Heart left ventricle (tissue), 16 donors: ENCODE results near the gene BTN1A1. TPM values are rescaled to one million over a fixed set of nuclear protein-coding genes. Genes with fewer than 3 reads are reported as not detected.

Experiments used
- ATAC-seq, 4 donors: fragments of 200-7000 bp; cut with Tn5 transposase; one replicate each; pipeline ENCODE4 v1.9.1; 2020 to 2022; ENCODE audit warnings: moderate library complexity in 4 of 4, mild to moderate bottlenecking in 3 of 4, moderate number of reproducible peaks in 1 of 4
- DNase-seq, 5 donors: peaks; one replicate each; pipeline ENCODE4 v3.0.0-alpha.2; 2020
- H3K27ac ChIP-seq, 12 donors: fragments of 200-600 bp; sonication (generic) in 4 of 12; one replicate each; pipeline versions ENCODE4 v1.5.0 to v1.8.0; 2016 to 2022; ENCODE audit warnings: mild to moderate bottlenecking in 2 of 12
- H3K27me3 ChIP-seq, 9 donors: fragments of 200-600 bp; sonication (generic) in 2 of 9; one replicate each; pipeline versions ENCODE4 v1.5.1 to v1.8.0; 2016 to 2022; ENCODE audit warnings: mild to moderate bottlenecking in 3 of 9
- H3K36me3 ChIP-seq, 9 donors: fragments of 200-600 bp; sonication (generic) in 2 of 9; one replicate each; pipeline versions ENCODE4 v1.5.0 to v1.8.0; 2018 to 2022; ENCODE audit warnings: mild to moderate bottlenecking in 2 of 9
- H3K4me1 ChIP-seq, 12 donors: fragments of 200-600 bp; sonication (generic) in 4 of 12; one replicate each; pipeline versions ENCODE4 v1.5.0 to v1.8.0; 2016 to 2022; ENCODE audit warnings: mild to moderate bottlenecking in 3 of 12
- H3K4me3 ChIP-seq, 12 donors: fragments of 200-600 bp; sonication (generic) in 4 of 12; one replicate each; pipeline versions ENCODE4 v1.5.0 to v1.8.0; 2017 to 2022; ENCODE audit warnings: mild to moderate bottlenecking in 9 of 12, moderate library complexity in 4 of 12
- H3K9me3 ChIP-seq, 12 donors: fragments of 200-600 bp; sonication (generic) in 4 of 12; one replicate each; pipeline versions ENCODE4 v1.5.0 to v1.8.0; 2016 to 2022; ENCODE audit warnings: mild to moderate bottlenecking in 1 of 12
- POLR2A ChIP-seq, 2 donors: fragments of 450-650 bp; IDR thresholded peaks; one replicate each; pipeline ENCODE4 v1.6.1; 2017; ENCODE audit warnings: antibody characterized with exemption in 2 of 2, mild to moderate bottlenecking in 2 of 2, moderate library complexity in 2 of 2
- WGBS, 4 donors: extraction: QIAGEN DNeasy Blood & Tissue Kit in 2 of 4; methylation state at CpG; one replicate each; pipeline versions ENCODE4 v1.1.5 to v1.1.7; 2013 to 2018; 5-methylcytosine and 5-hydroxymethylcytosine counted together
- intact Hi-C, 10 donors: fragments of 100-400 bp; cut with DNase I; formaldehyde crosslinking; loops; one replicate each; pipeline versions ENCODE4 v1.11.1 to v1.14.2; 2022
- polyA plus RNA-seq, 2 donors: library from polyadenylated mRNA; stranded (reverse); fragments of 200-250 nt; gene quantifications; one replicate each; pipeline ENCODE4 v1.2.3, GENCODE V29; 2013
- total RNA-seq, 9 donors: library from RNA; depleted of rRNA in 2 of 9; stranded (reverse); fragments of >200 nt in 2 of 9; fragmentation: NEBNext Ultra II Directional in 3 of 9; extraction: Animal tissue kit (Norgen Biotek cat#: 25700) in 3 of 9; gene quantifications; one replicate each; pipeline versions ENCODE4 v1.1.0 to v1.2.4, GENCODE V29; 2016 to 2023
- TF ChIP-seq, protein P1 (sequence below), 12 donors: fragments of 200-600 bp; sonication (generic) in 4 of 12; IDR thresholded peaks; one replicate each; pipeline versions ENCODE4 v1.5.0 to v1.8.0; 2018 to 2022; ENCODE audit warnings: antibody characterized with exemption in 12 of 12, mild to moderate bottlenecking in 5 of 12
- donor health status: ischemic (EF 13 %, LVEDD 7.1; RV severe dilation, severe dysfunction).
- donor health status: healthy with polysubstance abuse.
- donor health status: DM: no; HTN: yes; CAD: no.
- donor health status: DM: no; HTN: no; CAD: no.
- donor health status: ischemic (EF 25% LVEDD 6.9; RV normal size, moderate dysfunction).
- donor health status: ischemic (EF 25% LVEDD 5.7; RV mildly dilated, moderate dysfunction).
- donor health status: healthy.
- donor health status: DM: yes; HTN: yes; CAD: no.
- donor health status: ischemic (EF 35%, LVEDD 5.7; RV mildly dilated, moderate dysfunction).
- donor health status: nonischemic (EF 11% LVEDD 7.7; RV severe dilation, severe dysfunction).
- donor health status: DM: yes; HTN: yes; CAD: no.
- donor health status: PGD.
- donor health status: ischemic (EF 29% LVEDD 5.4; RV normal size, mild dysfunction).
- donor health status: nonischemic (EF 23%, LVEDD 6.1; RV moderate dilation, normal function).

Gene BTN1A1
- total and polyA plus RNA-seq, 11 donors = not detected

DNA sequence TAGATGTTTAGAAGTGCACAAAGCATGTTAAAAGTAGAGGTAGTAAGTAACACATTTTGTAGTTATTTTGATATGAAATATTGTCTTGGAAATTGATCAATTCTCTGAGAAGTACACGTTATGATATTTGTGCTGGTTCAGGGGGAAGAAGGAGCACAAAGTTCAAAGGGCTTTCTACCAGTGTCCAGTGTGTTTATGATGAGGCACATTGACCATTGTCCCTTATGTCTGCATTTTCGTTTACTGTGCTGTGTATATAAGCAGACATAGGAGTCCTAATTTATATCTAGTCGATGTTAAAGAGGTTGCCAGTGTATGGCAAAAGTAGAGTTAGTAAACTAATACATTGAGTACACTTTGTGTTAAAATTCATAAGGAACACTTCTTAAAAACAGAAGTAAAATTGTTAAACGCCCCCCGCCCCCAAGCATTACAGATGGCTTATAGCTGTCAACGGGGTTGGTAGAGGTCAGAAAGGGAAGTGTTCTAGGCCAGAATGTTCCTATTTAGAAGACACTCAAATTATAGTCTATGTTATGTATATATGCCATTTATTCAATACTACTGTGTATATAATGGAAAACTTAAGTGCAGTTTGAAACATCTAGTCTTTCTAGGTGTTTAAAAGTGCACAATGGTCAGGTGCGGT is 24.7 kb downstream of the BTN1A1 start:
- intact Hi-C loops = loop anchor here in 5 of 10 donors (5.0 kb wide), 4 partner anchors 47 to 158 kb away; partner anchors contain the start of genes BTN2A1 (in 2 of the 5) and BTN3A2 (in 1 of the 5)
- no peak overlapping the region for H3K4me3 ChIP-seq
- DNase-seq (no peak), ATAC-seq (no peak)
- H3K27ac ChIP-seq = no peak overlapping the region
- WGBS, 4 donors = 88 to 92% (median 90%) methylated on average over 7 of the region's 7 CpGs
- no peaks in the 10 kb centered on the region for H3K27me3 ChIP-seq
- H3K36me3 ChIP-seq = no peaks in the 10 kb centered on the region
- H3K4me1 ChIP-seq = peaks cover 0 to 39% (median 10%) of the 10 kb centered on the region in 12 donors
- no peak for TF ChIP-seq POLR2A (IDR thresholded peaks at IDR 0.05)
- TF ChIP-seq, protein P1, sequence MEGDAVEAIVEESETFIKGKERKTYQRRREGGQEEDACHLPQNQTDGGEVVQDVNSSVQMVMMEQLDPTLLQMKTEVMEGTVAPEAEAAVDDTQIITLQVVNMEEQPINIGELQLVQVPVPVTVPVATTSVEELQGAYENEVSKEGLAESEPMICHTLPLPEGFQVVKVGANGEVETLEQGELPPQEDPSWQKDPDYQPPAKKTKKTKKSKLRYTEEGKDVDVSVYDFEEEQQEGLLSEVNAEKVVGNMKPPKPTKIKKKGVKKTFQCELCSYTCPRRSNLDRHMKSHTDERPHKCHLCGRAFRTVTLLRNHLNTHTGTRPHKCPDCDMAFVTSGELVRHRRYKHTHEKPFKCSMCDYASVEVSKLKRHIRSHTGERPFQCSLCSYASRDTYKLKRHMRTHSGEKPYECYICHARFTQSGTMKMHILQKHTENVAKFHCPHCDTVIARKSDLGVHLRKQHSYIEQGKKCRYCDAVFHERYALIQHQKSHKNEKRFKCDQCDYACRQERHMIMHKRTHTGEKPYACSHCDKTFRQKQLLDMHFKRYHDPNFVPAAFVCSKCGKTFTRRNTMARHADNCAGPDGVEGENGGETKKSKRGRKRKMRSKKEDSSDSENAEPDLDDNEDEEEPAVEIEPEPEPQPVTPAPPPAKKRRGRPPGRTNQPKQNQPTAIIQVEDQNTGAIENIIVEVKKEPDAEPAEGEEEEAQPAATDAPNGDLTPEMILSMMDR (IDR thresholded peaks at IDR 0.05) = no peak
- H3K9me3 ChIP-seq = no peaks in the 10 kb centered on the region

DNA sequence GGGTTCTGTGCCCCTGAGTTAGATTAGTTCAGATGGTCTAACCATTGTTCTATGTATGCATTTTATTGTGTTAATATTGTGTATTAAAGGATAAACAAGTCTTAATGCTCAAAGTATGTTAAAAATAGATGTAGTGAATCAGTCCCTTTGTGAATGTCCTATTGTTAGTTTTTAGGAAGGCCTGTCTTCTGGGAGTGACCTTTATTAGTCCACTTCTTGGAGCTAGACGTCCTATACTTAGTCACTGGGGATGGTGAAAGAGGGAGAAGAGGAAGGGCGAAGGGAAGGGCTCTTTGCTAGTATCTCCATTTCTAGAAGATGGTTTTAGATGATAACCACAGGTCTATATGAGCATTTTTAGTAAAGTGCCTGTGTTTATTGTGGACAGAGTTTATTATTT is 25.7 kb downstream of the BTN1A1 start:
- intact Hi-C loops = no loop called here
- no peak for ATAC-seq
- H3K4me3 ChIP-seq = no peak overlapping the region
- 48 to 65% (median 52%) methylated on average over 2 of the region's 2 CpGs for WGBS, 4 donors
- no peaks in the 10 kb centered on the region for H3K27me3 ChIP-seq
- TF ChIP-seq, protein P1 (IDR thresholded peaks at IDR 0.05) = no peak
- TF ChIP-seq POLR2A (IDR thresholded peaks at IDR 0.05) = no peak
- no peaks in the 10 kb centered on the region for H3K9me3 ChIP-seq
- peaks cover 0 to 33% (median 6%) of the 10 kb centered on the region in 12 donors for H3K4me1 ChIP-seq
- DNase-seq = no peak
- H3K36me3 ChIP-seq = no peaks in the 10 kb centered on the region
- H3K27ac ChIP-seq = no peak overlapping the region

DNA sequence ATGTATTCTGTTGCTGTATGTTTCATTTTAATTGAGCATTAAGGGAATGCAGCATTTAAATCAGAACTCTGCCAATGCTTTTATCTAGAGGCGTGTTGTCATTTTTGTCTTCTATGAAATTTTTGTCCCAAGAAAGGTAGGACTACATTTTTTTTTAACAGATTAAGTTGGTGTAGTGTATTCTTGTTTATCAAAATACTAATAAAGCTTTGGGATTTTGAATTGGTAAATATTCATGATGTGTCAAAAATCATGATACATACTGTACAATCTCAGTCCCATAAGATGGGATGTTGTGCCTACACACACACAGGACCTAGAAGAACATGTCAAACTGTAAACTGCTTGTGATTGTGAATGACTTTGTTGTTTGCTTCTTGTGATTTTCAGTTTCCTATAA is 26.8 kb downstream of the BTN1A1 start:
- H3K27me3 ChIP-seq = no peaks in the 10 kb centered on the region
- 96 to 100% (median 98%) methylated on average over 1 of the region's 1 CpG for WGBS, 4 donors
- no peak overlapping the region for H3K4me3 ChIP-seq
- no peak for TF ChIP-seq POLR2A (IDR thresholded peaks at IDR 0.05)
- TF ChIP-seq, protein P1 (IDR thresholded peaks at IDR 0.05) = no peak
- H3K27ac ChIP-seq = no peak overlapping the region
- DNase-seq (no peak), ATAC-seq (no peak)
- intact Hi-C loops = no loop called here
- peaks cover 0 to 33% (median 6%) of the 10 kb centered on the region in 12 donors for H3K4me1 ChIP-seq
- H3K9me3 ChIP-seq = no peaks in the 10 kb centered on the region
- no peaks in the 10 kb centered on the region for H3K36me3 ChIP-seq

DNA sequence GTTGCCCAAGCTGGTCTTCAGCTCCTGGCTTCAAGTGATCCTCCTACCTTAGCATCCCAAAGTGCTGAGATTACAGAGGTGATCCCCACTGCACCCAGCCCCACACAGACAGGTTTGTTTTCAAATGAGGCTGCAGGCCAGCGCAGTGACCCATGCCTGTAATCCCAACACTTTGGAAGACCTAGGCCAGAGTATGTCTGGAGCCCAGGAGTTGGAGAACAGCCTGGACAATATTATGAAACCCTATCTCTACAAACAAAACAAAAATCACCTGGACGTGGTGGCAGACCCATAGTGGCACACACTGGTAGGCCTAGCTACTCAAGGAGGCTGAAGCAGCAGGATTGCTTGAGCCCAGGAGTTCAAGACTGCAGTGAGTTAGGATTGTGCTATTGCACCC is 30.1 kb downstream of the BTN1A1 start:
- intact Hi-C loops = loop anchor here in 4 of 10 donors (5.0 to 10.0 kb wide), 4 partner anchors 37 to 505 kb away; a partner anchor contains a TSS
- no peaks in the 10 kb centered on the region for H3K36me3 ChIP-seq
- H3K9me3 ChIP-seq = no peaks in the 10 kb centered on the region
- no peak overlapping the region for H3K27ac ChIP-seq
- peaks cover 0 to 19% (median 3%) of the 10 kb centered on the region in 12 donors for H3K4me1 ChIP-seq
- ATAC-seq (no peak), DNase-seq (no peak)
- WGBS, 4 donors = 92 to 100% (median 97%) methylated on average over 2 of the region's 2 CpGs
- no peaks in the 10 kb centered on the region for H3K27me3 ChIP-seq
- TF ChIP-seq, protein P1 (IDR thresholded peaks at IDR 0.05) = no peak
- TF ChIP-seq POLR2A (IDR thresholded peaks at IDR 0.05) = no peak
- no peak overlapping the region for H3K4me3 ChIP-seq
